WTC11 (cell line): ENCODE results near the gene IL5RA.

ENCODE experiments used
- CTCF ChIP-seq: fragments of 200-600 bp; IDR thresholded peaks from 2 replicates; pipeline ENCODE4 v1.8.0; 2022; ENCODE audit warnings: antibody characterized with exemption
- PRDM15 ChIP-seq: sonication (generic); formaldehyde crosslinking; IDR thresholded peaks from 2 replicates; pipeline ENCODE4 v1.8.0; 2022; ENCODE audit warnings: missing genetic modification reagents
- SMAD4 ChIP-seq: sonication (generic); formaldehyde crosslinking; IDR thresholded peaks from 2 replicates; pipeline ENCODE4 v1.8.0; 2022; ENCODE audit warnings: mild to moderate bottlenecking, missing genetic modification reagents

DNA sequence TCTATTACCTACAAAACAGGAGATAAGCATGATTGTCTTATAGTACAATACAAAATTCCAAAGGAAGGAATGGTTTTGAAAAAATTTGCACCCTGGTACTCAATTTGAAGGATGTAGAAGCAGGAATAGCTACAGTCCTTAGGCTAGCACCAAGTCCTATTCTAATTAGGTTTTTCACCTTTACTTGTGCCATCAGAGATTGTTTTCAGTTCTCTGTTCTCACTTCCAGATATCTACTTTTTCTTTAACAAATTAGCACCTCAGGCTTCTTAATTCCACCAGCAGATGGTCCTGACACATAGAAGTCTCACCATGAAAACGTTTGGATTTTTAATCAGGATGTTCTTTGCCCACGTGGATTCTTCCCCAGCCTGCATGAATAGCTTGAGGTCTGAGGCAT lies 43.8 kb downstream of the IL5RA start:
- TF ChIP-seq PRDM15 (CRISPR knock-in tag) (no peak), CTCF (no peak), SMAD4 (CRISPR knock-in tag) (no peak)
